Right ventricle myocardium superior (tissue), 1 donor: ENCODE data around the gene KREMEN2. TPM values are rescaled to one million over a fixed set of nuclear protein-coding genes. Genes with fewer than 3 reads are reported as not detected.

Source experiments
- ATAC-seq: fragments of 200-7000 bp; cut with Tn5 transposase; one replicate; pipeline ENCODE4 v1.9.1; 2020; ENCODE audit warnings: mild to moderate bottlenecking; ENCODE audit not compliant: poor library complexity
- DNase-seq: peaks from one replicate; pipeline ENCODE4 v3.0.0-alpha.2; 2020
- intact Hi-C: fragments of 100-400 bp; cut with DNase I; formaldehyde crosslinking; loops from one replicate; pipeline ENCODE4 v1.11.2; 2022
- total RNA-seq: library from RNA; stranded (reverse); fragmentation: NEBNext Ultra II Directional; extraction: Animal tissue kit (Norgen Biotek cat#: 25700); gene quantifications from one replicate; pipeline ENCODE4 v1.2.1, GENCODE V29; 2021
- donor health status: DM: no; HTN: yes; CAD: no; lungs with severe emphysema.

The KREMEN2 gene
- total RNA-seq, 1 donor from 2014 or later = not detected

DNA sequence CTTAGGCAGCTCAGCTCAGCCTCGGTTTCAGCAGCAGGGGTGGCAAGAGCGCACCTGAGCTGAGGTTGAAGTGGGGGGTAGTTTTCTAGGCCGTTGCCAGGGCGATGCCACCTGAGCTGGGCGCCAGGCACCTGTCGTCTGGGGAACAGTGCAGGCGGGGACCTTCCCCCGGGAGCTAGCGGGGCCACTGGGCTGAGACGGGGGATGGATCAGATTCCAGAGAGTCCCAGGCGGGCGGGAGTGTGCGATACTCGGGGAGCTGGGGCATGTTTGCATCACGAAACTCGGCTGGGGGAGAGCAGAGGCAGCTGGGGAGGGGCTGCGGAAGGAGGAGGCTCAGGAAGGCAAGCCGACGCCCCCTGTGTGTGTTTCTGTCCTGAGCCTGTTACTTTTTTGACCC is 48.2 kb downstream of the KREMEN2 start:
- no peak for ATAC-seq
- intact Hi-C loops = no loop called here
- no peak for DNase-seq

- ATAC-seq (peak; percentile 14), DNase-seq (no peak)
- intact Hi-C loops = no loop called here
These were observed 48.8 kb downstream of the KREMEN2 start, which contains the start of gene CLDN9 for GRCh38 chr16:3012828-3013420. TSS of gene CLDN9 (plus strand) at chr16:3012923. CDS start at chr16:3013363, 440 bp downstream.

DNA sequence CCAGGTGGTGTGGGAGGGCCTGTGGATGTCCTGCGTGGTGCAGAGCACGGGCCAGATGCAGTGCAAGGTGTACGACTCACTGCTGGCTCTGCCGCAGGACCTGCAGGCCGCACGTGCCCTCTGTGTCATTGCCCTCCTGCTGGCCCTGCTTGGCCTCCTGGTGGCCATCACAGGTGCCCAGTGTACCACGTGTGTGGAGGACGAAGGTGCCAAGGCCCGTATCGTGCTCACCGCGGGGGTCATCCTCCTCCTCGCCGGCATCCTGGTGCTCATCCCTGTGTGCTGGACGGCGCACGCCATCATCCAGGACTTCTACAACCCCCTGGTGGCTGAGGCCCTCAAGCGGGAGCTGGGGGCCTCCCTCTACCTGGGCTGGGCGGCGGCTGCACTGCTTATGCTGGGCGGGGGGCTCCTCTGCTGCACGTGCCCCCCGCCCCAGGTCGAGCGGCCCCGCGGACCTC is 49.4 kb downstream of the KREMEN2 start:
- DNase-seq = no peak
- ATAC-seq = no peak
- intact Hi-C loops = no loop called here

GRCh38 chr16:3013998-3014690 is 50.1 kb downstream of the KREMEN2 start:
- DNase-seq = no peak
- no peak for ATAC-seq
- intact Hi-C loops = no loop called here

DNA sequence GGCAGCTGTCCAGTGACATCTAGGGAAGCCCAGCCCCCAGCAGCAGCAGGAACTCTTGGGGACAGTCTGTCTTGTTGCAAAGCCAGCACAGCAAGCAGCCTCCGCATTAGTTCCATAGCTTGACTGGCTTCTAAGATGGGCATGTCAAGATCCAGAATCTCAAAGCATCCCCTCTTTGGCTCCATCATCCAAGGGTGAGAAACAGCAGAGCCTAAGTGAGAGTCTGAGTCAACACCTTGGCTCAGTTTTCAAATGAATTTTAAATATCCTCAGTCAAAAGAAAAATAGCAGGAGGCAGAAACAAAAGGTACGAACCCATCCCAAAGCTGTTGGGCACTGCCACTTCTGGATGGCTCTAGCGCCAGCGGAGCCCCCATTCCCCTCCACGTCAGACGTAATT is 50.9 kb downstream of the KREMEN2 start:
- intact Hi-C loops = no loop called here
- ATAC-seq = no peak
- no peak for DNase-seq

- no peak for ATAC-seq
- intact Hi-C loops = no loop called here
- no peak for DNase-seq
These were observed 51.9 kb downstream of the KREMEN2 start for GRCh38 chr16:3015865-3016521.

DNA sequence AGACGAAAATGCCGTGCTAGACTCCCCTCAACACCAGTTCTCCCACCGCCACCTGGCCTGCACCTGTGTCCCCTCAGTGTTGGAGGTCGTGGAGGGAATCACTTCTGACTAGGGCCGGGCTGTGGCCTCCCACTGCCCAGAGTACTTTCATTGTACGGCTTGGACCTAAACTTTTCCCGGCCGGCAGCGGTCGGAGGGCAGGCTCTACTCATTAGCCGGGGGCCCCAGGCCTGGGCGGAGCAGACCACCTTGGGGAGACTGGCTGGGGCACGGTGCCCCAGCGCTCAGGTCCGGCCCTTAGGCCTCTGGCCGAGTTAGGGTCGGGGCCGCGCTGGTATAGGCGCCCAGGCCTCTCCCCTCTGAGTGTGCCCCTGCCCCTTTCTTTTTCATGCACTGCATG is 53.3 kb downstream of the KREMEN2 start:
- intact Hi-C loops = no loop called here
- ATAC-seq = no peak
- no peak for DNase-seq

Other genes starting within 250 kb of the KREMEN2 start
- 0.30 TPM for gene PRSS27, start 244.1 kb upstream of the KREMEN2 start, total RNA-seq
- 243 TPM for gene SRRM2, start 211.6 kb upstream of the KREMEN2 start, total RNA-seq
- gene ELOB, start 187.0 kb upstream of the KREMEN2 start, total RNA-seq = 299 TPM
- gene PRSS33, start 176.7 kb upstream of the KREMEN2 start, total RNA-seq = not detected
- gene PRSS41, start 165.8 kb upstream of the KREMEN2 start, total RNA-seq = not detected
- not detected for gene PRSS21, start 147.0 kb upstream of the KREMEN2 start, total RNA-seq
- not detected for gene ZG16B, start 134.0 kb upstream of the KREMEN2 start, total RNA-seq
- gene PRSS22, start 106.1 kb upstream of the KREMEN2 start, total RNA-seq = not detected
- 27.9 TPM for gene FLYWCH2, start 81.1 kb upstream of the KREMEN2 start, total RNA-seq
- gene FLYWCH1, start 52.3 kb upstream of the KREMEN2 start, total RNA-seq = 36.8 TPM
- gene PAQR4, start 5.1 kb downstream of the KREMEN2 start, total RNA-seq = 7.7 TPM
- 1.1 TPM for gene PKMYT1, start 16.2 kb downstream of the KREMEN2 start, total RNA-seq
- 0.73 TPM for gene CLDN9, start 48.6 kb downstream of the KREMEN2 start, total RNA-seq
- gene CLDN6, start 53.9 kb downstream of the KREMEN2 start, total RNA-seq = not detected
- gene TNFRSF12A, start 56.1 kb downstream of the KREMEN2 start, total RNA-seq = 29.4 TPM
- 53.5 TPM for gene HCFC1R1, start 59.7 kb downstream of the KREMEN2 start, total RNA-seq
- gene THOC6, start 59.8 kb downstream of the KREMEN2 start, total RNA-seq = 11.0 TPM
- gene BICDL2, start 72.7 kb downstream of the KREMEN2 start, total RNA-seq = not detected
- gene MMP25, start 82.3 kb downstream of the KREMEN2 start, total RNA-seq = 1.3 TPM
- 42.6 TPM for gene IL32, start 101.4 kb downstream of the KREMEN2 start, total RNA-seq
- gene ZSCAN10, start 135.0 kb downstream of the KREMEN2 start, total RNA-seq = not detected
- 6.9 TPM for gene ZNF205, start 148.3 kb downstream of the KREMEN2 start, total RNA-seq
- 6.1 TPM for gene ZNF213, start 170.8 kb downstream of the KREMEN2 start, total RNA-seq
- not detected for gene OR1F1, start 223.9 kb downstream of the KREMEN2 start, total RNA-seq